GM18870 (cell line): ENCODE data around the gene C22orf42.
"Not testable (repeated sequence)": the region's sequence is repeated elsewhere in the genome, so short reads cannot be mapped to it uniquely, and the experiment has no call there.

Source experiments
- ATAC-seq: cut with Tn5 transposase; IDR thresholded peaks from one replicate; pipeline ENCODE4 v1.9.1; 2021; ENCODE audit warnings: moderate library complexity; ENCODE audit not compliant: unreplicated experiment

The C22orf42 gene

DNA sequence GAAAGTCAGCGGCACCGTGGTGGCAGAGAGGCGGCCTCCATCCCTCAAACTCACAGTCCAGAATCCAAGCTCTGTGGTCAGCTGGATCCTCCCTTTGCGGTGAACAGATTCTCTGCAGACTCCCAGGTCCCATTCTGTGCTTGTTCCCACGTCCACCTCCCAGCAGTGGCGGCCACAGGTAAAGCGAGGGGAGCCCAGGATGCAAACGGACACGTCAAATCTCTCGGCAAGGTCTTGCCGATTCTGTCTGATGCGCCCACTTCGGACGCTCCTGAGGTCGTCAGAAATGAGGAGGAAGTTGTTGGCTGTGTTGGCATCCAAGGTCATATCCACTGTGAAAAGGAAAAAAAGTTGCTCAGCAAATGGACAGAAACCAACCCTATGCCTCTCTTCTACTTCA, 31.9 kb upstream of the C22orf42 start:
- not testable (repeated sequence) for ATAC-seq

DNA sequence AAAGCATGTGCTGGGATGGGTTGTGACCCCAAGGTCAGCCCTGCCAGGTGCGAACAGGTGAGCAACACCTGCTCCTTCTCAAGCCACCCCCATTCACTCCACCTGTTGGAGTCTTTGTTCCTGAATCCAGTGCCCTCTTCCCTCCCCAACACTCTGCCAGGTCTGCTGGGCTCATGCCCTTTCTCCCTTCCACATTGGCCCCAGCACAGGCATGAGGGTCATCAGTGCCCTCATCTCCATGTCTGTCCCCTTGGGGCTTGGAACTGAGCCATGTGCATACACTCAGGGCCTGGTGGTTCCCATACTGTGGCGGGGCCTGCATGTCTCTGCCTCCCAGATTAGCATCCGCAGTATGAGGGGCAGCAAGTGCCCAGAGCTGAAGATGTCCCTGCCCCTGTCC, 26.7 kb upstream of the C22orf42 start:
- ATAC-seq, result no peak

DNA sequence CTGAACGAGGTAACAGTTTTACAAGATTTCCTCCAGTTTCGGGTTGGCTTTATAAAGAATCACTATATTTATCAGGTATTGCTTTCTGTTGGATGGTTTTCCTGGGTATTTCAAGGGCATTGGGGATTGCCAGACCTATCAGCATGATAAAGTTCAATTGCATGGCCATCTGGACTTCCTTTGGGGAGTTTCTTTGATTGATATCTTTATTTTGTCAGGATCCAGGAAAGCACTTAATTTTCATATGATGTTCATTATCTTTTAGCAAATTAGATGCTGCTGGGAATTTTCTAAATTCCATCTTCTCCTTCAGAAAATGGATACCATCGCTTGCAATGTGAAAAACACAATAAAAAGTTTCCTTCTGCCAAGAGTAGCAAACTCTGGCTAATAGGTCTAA, 24.5 kb upstream of the C22orf42 start:
- no peak for ATAC-seq

GRCh38 chr22:32181043-32181442, 21.9 kb upstream of the C22orf42 start:
- ATAC-seq, result no peak

DNA sequence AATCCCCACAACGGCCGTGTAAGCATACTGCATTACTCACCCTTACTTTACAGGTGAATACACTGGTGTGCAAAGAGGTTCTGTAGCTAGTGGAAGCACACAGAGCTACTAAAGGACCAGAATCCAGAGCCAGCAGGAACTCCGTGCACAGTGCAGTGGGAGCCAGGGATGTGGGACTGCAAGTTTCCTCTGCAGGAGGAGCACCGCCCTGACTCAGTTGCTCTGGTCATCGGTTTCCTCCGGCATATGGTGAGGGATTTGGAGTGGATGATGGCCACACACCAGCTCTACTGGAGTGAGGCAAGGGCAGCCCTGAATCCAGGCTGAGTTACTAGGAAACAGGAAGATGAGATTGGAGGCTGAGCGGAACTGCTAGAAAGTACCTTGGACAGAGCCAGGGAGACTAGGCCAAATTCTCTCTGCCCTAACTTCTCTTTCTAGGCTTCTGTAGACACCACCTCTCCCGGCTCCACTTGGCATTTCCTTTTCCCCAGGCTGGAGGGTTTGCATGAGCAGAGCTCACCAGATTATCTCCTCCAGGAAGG, 18.2 kb upstream of the C22orf42 start:
- no peak for ATAC-seq

DNA sequence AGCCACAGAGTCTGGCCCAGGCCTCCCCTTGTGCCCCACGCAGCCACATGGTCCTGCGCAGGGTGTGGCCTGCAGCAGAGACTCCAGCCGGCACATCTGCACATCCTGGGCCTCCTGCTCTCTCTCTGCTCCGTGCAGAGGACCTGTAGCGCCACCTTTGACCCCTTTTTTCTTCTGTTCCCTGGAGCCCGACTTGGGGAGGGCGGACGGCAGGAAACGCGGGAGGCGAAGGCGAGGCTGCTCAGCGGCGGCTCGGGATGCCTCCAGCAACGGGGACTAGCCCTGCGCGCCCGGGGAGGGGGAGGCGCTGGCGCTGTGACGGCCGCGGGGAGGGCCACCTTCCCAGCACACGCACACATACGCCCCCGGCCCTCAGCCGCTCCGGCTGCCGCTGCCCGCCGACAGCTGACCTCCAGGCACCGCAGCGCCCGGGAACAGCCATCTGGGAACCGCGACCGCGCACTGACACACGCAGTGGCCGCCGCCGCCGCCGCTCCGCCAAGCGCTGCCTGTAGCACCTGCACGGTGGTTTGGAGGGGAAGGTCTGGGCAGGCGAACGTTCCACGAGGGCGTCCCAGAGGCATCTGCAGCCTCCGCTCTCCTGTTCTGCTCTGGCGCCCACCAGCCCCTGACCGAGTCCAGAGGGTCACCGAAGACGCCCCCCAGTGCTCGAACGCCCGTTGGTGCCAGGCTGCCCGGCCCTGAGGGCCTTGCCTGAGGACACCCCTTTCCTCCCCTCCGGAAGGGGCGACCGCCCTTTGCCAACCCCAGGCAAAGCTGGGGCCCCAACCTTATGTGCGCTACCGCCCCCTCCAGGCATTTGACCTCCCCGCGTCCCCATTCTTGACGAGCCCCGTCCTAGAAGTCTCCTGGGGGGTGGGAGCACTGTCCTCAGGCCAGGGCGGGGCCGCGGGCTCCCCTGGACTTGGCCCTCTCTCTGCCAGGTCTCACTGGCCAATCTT, 16.9 kb upstream of the C22orf42 start:
- no peak for ATAC-seq

DNA sequence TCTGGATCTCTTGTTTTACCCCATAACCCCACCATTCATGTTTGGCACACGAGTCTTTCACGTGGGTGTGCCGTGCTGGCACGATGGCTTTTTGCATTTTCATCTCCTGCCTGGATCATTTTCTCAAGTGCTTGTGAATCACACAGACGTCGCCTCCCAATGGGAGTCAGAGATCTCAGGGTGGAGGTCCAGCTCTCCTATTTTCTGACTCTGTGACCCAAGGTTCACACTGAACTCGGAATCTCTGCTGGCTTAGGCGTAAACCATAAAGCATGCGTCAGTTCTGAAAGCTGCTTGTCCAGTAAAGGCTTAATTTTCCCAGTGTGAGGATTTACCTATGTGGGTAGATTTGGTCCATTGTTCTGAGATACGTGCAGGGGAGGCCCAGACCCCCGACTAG, 16.0 kb upstream of the C22orf42 start:
- ATAC-seq, result no peak

GRCh38 chr22:32165681-32166080, 6.6 kb upstream of the C22orf42 start:
- ATAC-seq, result no peak

DNA sequence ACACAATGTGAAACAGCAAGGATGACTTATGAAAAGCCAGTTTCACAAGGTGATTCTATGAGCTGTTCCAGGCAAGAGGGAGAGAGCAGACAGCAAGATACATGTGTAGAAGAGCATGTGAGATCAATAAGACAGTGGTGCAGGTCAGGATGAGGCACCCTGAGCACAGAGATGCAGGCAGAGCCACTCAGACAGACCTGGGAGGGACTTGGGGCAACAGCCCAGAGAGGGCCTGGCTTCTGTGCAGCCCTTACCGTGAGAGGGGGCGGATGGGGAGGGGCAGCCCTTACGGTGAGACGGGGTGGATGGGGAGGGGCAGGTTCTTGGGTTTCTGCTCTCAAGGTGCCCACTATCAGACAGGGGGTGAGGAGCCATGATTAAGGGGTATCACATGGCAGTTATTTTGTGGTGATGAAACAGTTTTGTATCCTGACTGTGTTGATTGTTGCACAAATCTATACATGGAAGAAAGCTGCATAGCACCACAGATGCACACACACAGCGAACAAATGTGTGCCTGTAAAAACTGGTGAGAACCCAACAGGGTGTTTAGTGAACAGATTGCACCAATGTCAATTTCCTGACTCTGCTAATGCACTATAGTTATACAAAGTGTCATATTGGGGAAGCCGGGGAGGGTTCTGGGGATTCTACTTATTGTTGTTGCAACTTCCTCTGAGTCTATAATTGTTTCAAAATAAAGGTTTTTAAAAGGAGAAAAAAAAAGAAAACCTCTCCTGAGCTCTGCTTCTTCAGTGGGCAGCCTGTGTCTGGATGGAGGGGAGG, 5.2 kb upstream of the C22orf42 start:
- no peak for ATAC-seq

- ATAC-seq, result not testable (repeated sequence)
Measured at GRCh38 chr22:32160411-32160810, 1.3 kb upstream of the C22orf42 start.

GRCh38 chr22:32157632-32158031, 1.5 kb downstream of the C22orf42 start:
- not testable (repeated sequence) for ATAC-seq

DNA sequence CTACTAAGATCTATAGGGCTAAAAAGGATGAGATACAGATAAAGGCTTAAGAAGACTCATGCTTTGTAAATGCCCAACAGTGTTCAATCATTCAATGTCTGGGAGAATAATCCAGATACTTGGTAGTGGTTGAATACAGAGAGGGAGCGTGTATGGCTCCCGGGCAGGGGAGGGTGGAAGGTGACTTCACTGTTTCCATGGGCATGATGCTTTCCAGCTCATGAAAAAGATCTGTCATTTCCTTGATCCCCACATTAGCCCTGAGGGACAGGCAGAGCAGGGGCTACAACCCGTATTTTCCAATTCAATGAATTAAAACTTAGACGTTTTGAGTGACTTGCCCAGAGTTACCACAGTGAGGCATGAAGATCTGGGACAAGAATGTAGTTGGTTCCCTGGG, 4.4 kb downstream of the C22orf42 start:
- not testable (repeated sequence) for ATAC-seq

DNA sequence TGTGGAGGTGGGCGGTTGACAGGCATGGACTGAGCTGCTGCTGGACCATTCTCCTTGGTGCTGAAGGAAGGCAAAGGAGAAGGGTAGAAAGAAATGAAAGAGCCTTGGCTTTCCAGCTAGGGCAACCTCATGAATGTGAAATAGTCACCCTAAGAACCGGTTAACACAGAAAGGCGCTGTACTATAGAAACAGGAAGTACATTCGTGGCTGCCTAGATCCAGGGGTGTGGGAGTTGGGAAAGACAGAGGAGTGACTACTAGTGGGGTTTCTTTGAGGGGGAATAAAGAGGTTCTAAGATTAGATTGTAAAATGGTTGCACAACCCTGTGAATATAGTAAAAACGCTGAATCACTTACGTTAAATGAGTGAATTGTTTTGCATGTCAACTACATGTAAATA, 7.5 kb downstream of the C22orf42 start:
- not testable (repeated sequence) for ATAC-seq

DNA sequence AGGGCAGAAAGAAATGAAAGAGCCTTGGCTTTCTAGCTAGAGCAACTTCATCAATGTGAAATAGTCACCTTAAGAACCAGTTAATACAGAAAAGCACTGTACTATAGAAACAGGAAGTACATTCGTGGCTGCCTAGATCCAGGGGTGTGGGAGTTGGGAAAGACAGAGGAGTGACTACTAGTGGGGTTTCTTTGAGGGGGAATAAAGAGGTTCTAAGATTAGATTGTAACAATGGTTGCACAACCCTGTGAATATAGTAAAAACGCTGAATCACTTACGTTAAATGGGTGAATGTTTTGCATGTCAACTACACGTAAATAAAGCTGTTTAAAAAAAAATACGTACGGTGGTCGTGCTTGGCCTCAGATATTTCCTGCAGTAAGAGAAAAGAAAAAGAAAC, 8.5 kb downstream of the C22orf42 start:
- not testable (repeated sequence) for ATAC-seq

DNA sequence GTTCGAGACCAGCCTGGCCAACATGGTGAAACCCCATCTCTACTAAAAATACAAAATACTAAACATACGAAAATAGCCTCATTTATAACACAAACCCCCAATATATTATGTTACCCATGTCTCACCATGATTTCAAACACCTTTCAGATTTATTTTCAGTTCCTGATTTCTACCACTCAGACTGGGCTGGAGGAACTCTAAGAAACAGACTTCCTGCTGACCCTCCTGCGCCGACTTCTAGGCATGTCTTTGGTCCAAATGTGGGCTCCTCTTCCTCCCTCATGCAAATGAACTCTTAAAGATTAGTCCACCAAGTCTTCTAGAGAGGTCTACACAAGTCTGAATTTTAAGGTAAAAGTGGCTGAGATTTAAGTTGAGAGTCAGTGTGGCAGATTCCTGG, 10.7 kb downstream of the C22orf42 start:
- ATAC-seq, result not testable (repeated sequence)

DNA sequence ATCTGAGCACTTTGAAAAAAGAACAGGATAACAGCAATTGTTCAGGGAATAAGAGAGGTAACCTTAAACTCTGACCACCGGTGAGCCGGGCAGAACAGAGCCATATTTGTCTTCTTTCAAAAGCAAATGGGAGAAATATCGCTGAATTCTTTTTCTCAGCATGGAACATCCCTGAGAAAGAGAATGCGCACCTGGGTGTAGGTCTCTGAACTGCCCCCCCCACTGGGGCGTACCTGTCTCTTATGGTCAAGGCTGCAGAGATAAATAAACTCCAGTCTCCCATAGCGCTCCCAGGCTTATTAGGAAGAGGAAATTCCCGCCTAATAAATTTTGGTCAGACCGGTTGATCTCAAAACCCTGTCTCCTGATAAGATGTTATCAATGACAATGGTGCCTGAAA, 12.0 kb downstream of the C22orf42 start:
- ATAC-seq, result not testable (repeated sequence)

DNA sequence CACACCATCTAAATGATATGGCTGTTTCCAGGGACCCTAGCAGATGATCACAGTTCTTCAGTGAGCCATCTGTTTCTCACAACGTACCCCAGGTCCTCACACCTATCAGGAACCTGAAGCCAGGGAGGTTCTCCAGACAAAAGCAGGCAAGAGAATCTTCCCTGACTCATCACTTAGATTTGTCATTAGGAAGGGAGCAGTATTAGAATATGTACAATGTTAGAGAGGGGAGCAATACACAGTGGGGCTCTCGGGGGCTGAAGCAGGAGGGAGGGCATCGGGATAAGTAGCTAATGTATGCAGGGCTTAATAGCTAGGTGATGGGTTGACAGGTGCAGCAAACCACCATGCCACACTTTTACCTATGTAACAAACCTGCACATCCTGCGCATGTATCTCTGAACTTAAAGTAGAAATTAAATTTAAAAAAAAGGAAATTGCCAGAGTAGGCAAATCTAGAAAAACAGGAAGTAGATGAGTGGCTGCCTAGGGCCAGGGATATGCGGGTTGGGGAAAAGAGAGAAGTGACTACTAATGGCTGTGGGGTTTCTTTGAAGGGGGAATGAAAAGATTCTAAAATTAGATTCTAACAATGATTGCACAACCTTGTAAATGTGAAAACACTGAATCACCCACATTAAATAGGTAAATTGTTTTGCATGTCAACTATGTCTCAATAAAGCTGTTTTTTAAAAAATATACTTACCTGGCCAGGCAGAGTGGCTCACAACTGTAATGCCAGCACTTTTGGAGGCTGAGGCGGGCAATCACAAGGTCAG, 14.4 kb downstream of the C22orf42 start:
- ATAC-seq, result no peak

GRCh38 chr22:32142600-32142999, 16.5 kb downstream of the C22orf42 start:
- ATAC-seq, result no peak

- ATAC-seq, result not testable (repeated sequence)
Measured at GRCh38 chr22:32140688-32141087, 18.4 kb downstream of the C22orf42 start.

DNA sequence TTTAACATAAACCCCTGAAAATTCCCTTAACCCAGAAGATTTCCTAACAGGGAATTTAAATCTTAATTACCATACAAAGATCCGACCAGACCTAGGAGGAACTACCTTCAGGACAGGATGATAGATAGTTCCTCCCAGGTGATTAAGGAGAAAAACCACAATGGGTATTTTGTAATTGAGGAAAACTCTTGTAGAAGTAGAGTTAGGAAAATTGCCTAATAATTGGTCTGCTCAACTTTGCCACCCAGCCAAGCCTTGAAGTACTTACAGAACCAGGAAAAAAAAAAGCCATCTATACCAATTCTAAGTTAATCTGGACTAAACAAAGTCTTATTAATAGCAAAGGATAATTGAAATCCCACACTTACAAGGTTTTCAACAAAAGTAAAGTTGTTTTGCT, 20.5 kb downstream of the C22orf42 start:
- ATAC-seq, result not testable (repeated sequence)
